SU-DHL-6 (cell line): ENCODE results near the gene HOXA10.

Source experiments
- H2AFZ ChIP-seq: fragments of 200-600 bp; sonication (generic); 2 replicates; pipeline ENCODE4 v1.6.1; 2014; ENCODE audit warnings: low read depth, mild to moderate bottlenecking, moderate library complexity, mixed read lengths, antibody characterized with exemption, low read length; ENCODE audit not compliant: severe bottlenecking
- H3F3A ChIP-seq: fragments of 200-600 bp; shearing (Covaris generic); 2 replicates; pipeline ENCODE4 v1.6.0; 2016; ENCODE audit warnings: antibody characterized with exemption, mild to moderate bottlenecking; ENCODE audit not compliant: insufficient read depth
- H3K27ac ChIP-seq: fragments of 200-600 bp; sonication (generic); 2 replicates; pipeline ENCODE4 v1.5.1; 2016; ENCODE audit warnings: low read depth, mild to moderate bottlenecking, low read length, moderate library complexity, mixed read lengths
- H3K27me3 ChIP-seq: fragments of 200-600 bp; sonication (generic), shearing (Covaris generic); 2 replicates; pipeline ENCODE4 v1.6.0; 2014; ENCODE audit warnings: mild to moderate bottlenecking, low read length
- H3K36me3 ChIP-seq: fragments of 200-600 bp; sonication (generic); 2 replicates; pipeline ENCODE4 v1.6.1; 2014; ENCODE audit warnings: mild to moderate bottlenecking, low read length, mixed read lengths
- H3K4me2 ChIP-seq: fragments of 300-600, 200-600 bp; shearing (Covaris generic), sonication (generic); 2 replicates; pipeline ENCODE4 v1.6.0; 2014; ENCODE audit warnings: low read length, low read depth, mild to moderate bottlenecking; ENCODE audit not compliant: poor library complexity, severe bottlenecking
- H3K4me3 ChIP-seq: fragments of 200-600 bp; sonication (generic); 2 replicates; pipeline ENCODE4 v1.5.1; 2014; ENCODE audit warnings: antibody characterized with exemption, low read length, mild to moderate bottlenecking, mixed read lengths; ENCODE audit not compliant: insufficient read depth, poor library complexity, severe bottlenecking
- H3K79me2 ChIP-seq: fragments of 200-600 bp; sonication (generic); 2 replicates; pipeline ENCODE4 v1.6.1; 2014; ENCODE audit warnings: mild to moderate bottlenecking, low read length, moderate library complexity; ENCODE audit not compliant: insufficient read depth
- H3K9ac ChIP-seq: fragments of 200-600 bp; sonication (generic); 2 replicates; pipeline ENCODE4 v1.7.0; 2014; ENCODE audit warnings: mild to moderate bottlenecking, low read length
- H3K9me2 ChIP-seq: fragments of 200-600 bp; sonication (generic); replicated peaks from 2 replicates; pipeline ENCODE4 v1.6.1; 2014; ENCODE audit warnings: low read length; ENCODE audit not compliant: insufficient read depth
- H3K9me3 ChIP-seq: fragments of 200-600 bp; sonication (generic); 2 replicates; pipeline ENCODE4 v1.6.1; 2014; ENCODE audit warnings: low read length, mixed read lengths; ENCODE audit not compliant: insufficient read depth
- H4K20me1 ChIP-seq: fragments of 200-600 bp; sonication (generic); 2 replicates; pipeline ENCODE4 v1.6.1; 2014; ENCODE audit warnings: low read depth, mild to moderate bottlenecking, antibody characterized with exemption, low read length, moderate library complexity, mixed read lengths
- CTCF ChIP-seq: fragments of 200-600 bp; sonication (generic); IDR thresholded peaks from one replicate; pipeline ENCODE4 v1.5.1; 2017; ENCODE audit warnings: antibody characterized with exemption, mild to moderate bottlenecking, low read length, moderate library complexity; ENCODE audit not compliant: insufficient read depth, poor library complexity, severe bottlenecking
- EZH2phosphoT487 ChIP-seq: fragments of 200-600 bp; sonication (generic), shearing (Covaris generic); conservative IDR thresholded peaks from 2 replicates; pipeline ENCODE4 v1.6.1; 2018; ENCODE audit warnings: mild to moderate bottlenecking, antibody characterized with exemption, low read length, moderate library complexity, mixed read lengths

HOXA10 gene

GRCh38 chr7:27124096-27124901 lies 49.8 kb downstream of the HOXA10 start:
- no peaks in the 10 kb centered on the region for H3F3A ChIP-seq
- no peaks in the 10 kb centered on the region for H3K27me3 ChIP-seq
- no peaks in the 10 kb centered on the region for H3K79me2 ChIP-seq
- H2AFZ ChIP-seq = no peak overlapping the region
- no peak overlapping the region for H3K4me3 ChIP-seq
- TF ChIP-seq CTCF = no peak
- no peak for TF ChIP-seq EZH2phosphoT487
- no peaks in the 10 kb centered on the region for H3K9me2 ChIP-seq
- no peak overlapping the region for H3K27ac ChIP-seq
- H3K9ac ChIP-seq = no peak overlapping the region
- no peak overlapping the region for H3K4me2 ChIP-seq
- no peaks in the 10 kb centered on the region for H3K9me3 ChIP-seq
- no peaks in the 10 kb centered on the region for H3K36me3 ChIP-seq
- no peaks in the 10 kb centered on the region for H4K20me1 ChIP-seq

DNA sequence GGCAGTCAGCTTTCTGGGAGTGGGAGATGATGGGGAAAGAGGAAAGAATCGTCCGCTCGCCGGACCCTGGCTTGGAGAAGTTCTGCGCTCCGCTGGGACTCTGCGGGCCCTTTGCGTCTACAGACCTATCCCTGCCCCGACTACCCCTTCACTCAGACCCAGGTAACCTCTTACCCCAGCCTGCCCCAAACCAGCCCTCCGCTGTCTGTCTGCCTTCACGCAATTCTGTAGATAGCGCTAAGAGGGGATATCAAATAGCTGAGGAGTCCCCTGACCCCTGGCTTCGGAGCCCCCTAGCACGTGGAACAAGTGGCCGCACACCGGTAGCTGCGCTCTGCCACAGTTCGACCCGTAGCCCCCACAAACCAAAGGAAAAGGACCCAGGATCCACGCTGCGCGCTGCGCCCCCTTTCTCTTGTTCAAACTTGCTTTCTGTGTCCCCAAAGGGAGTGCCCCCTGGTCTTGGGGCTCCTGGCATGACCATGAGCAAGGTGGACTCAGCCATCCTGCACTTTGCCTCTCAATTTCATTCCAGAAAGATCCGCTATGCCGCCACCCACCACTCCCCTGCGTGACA lies 50.6 kb downstream of the HOXA10 start:
- Histone ChIP-seq H3K79me2 (no peaks in the 10 kb centered on the region), H2AFZ (no peak overlapping the region), H3K4me2 (no peak overlapping the region), H3K4me3 (no peak overlapping the region), H3F3A (no peaks in the 10 kb centered on the region), H3K27ac (no peak overlapping the region), H3K9ac (no peak overlapping the region), H3K9me2 (no peaks in the 10 kb centered on the region), H4K20me1 (no peaks in the 10 kb centered on the region), H3K9me3 (no peaks in the 10 kb centered on the region), H3K36me3 (no peaks in the 10 kb centered on the region), H3K27me3 (no peaks in the 10 kb centered on the region)
- no peak for TF ChIP-seq EZH2phosphoT487
- TF ChIP-seq CTCF = no peak

DNA sequence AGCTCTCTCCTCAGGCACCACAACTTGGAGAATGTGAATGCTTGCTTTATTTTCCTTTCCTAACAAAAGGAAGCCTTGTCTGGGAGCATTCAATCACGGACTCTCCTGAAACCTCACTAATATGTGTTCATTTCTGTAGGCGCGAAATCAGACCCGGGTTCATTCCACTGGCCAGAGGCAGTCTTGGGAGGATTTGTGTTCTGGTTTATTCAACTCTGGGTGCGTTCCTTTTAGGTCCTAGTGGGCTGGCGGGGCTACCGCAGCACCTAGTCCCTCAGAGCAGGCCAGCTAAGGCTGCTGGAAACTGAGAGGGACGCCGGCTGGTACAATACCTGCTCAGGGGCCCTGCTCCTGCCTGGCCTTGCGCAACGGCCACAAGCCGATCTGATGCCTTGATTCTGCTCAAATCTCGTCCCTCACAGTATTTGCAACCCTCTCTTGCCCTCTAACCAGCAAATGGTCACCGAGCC lies 51.1 kb downstream of the HOXA10 start:
- Histone ChIP-seq H3K27me3 (no peaks in the 10 kb centered on the region), H3K27ac (no peak overlapping the region), H3K79me2 (no peaks in the 10 kb centered on the region), H3K4me2 (no peak overlapping the region), H3K4me3 (no peak overlapping the region), H3K9me2 (no peaks in the 10 kb centered on the region), H3K9me3 (no peaks in the 10 kb centered on the region), H3F3A (no peaks in the 10 kb centered on the region), H3K36me3 (no peaks in the 10 kb centered on the region), H3K9ac (no peak overlapping the region), H2AFZ (no peak overlapping the region), H4K20me1 (no peaks in the 10 kb centered on the region)
- TF ChIP-seq CTCF = no peak
- no peak for TF ChIP-seq EZH2phosphoT487
